Keratinocyte (primary cell): ENCODE measurements around the gene POLD4. TPM values are rescaled to one million over a fixed set of nuclear protein-coding genes. Genes with fewer than 3 reads are reported as not detected.

Source experiments
- DNase-seq: peaks from one replicate; pipeline ENCODE4 v3.0.0-alpha.2; 2011; ENCODE audit warnings: low read depth, missing footprints, low spot score
- FAIRE-seq: peaks from 2 replicates; lab custom pipeline; 2011; peaks lifted over from hg19 to GRCh38; lab: Jason Lieb, UNC
- H2AFZ ChIP-seq: 2 replicates; pipeline ENCODE4 v1.6.0; 2012; ENCODE audit warnings: low read length, control low read depth, inconsistent platforms; ENCODE audit not compliant: control insufficient read depth
- H3K27ac ChIP-seq: 2 replicates; pipeline ENCODE4 v1.5.1; 2011; ENCODE audit warnings: low read length; ENCODE audit not compliant: control insufficient read depth, insufficient read depth
- H3K27me3 ChIP-seq: 3 replicates; pipeline ENCODE4 v1.6.0; 2011; ENCODE audit warnings: low read length; ENCODE audit not compliant: control insufficient read depth, insufficient read depth; ENCODE audit errors: extremely low read depth
- H3K36me3 ChIP-seq, 2 experiments: 2 replicates in 1 of 2; 3 replicates in 1 of 2; pipeline ENCODE4 v1.5.1; 2011; ENCODE audit warnings: low read length in 2 of 2, mild to moderate bottlenecking in 1 of 2; ENCODE audit not compliant: control insufficient read depth in 2 of 2, insufficient read depth in 2 of 2; ENCODE audit errors: extremely low read depth in 1 of 2
- H3K4me1 ChIP-seq: 3 replicates; pipeline ENCODE4 v1.5.1; 2011; ENCODE audit warnings: low read length; ENCODE audit not compliant: control insufficient read depth, insufficient read depth; ENCODE audit errors: extremely low read depth
- H3K4me2 ChIP-seq: 3 replicates; pipeline ENCODE4 v1.6.0; 2011; ENCODE audit warnings: low read depth, low read length; ENCODE audit not compliant: control insufficient read depth, insufficient read depth; ENCODE audit errors: extremely low read depth
- H3K4me3 ChIP-seq, 3 experiments: fragments of 200-600 bp in 1 of 3; sonication (generic) in 1 of 3; 2 replicates in 2 of 3; 3 replicates in 1 of 3; pipeline ENCODE4 v1.5.1; 2011 to 2016; ENCODE audit warnings: low read length in 3 of 3, mild to moderate bottlenecking in 3 of 3, control low read depth in 2 of 3, inconsistent platforms in 1 of 3, low read depth in 1 of 3, mixed read lengths in 1 of 3, mixed run types in 1 of 3, moderate library complexity in 1 of 3; ENCODE audit not compliant: control insufficient read depth in 2 of 3, insufficient read depth in 2 of 3; ENCODE audit errors: extremely low read depth in 1 of 3
- H3K79me2 ChIP-seq: 2 replicates; pipeline ENCODE4 v1.6.0; 2012; ENCODE audit warnings: low read length; ENCODE audit not compliant: control insufficient read depth, insufficient read depth
- H3K9ac ChIP-seq: 3 replicates; pipeline ENCODE4 v1.6.0; 2011; ENCODE audit warnings: low read length; ENCODE audit not compliant: control insufficient read depth, insufficient read depth; ENCODE audit errors: extremely low read depth
- H3K9me1 ChIP-seq: 3 replicates; pipeline ENCODE4 v1.6.0; 2011; ENCODE audit warnings: low read length; ENCODE audit not compliant: control insufficient read depth, insufficient read depth; ENCODE audit errors: extremely low read depth
- H3K9me3 ChIP-seq: 2 replicates; pipeline ENCODE4 v1.5.1; 2012; ENCODE audit warnings: low read depth, low read length; ENCODE audit not compliant: control insufficient read depth
- H4K20me1 ChIP-seq: 3 replicates; pipeline ENCODE4 v1.6.0; 2011; ENCODE audit warnings: low read length; ENCODE audit not compliant: control insufficient read depth, insufficient read depth; ENCODE audit errors: extremely low read depth
- EZH2 ChIP-seq: IDR thresholded peaks from one replicate; pipeline ENCODE4 v1.6.1; 2012; ENCODE audit warnings: inconsistent platforms, mild to moderate bottlenecking, low read length, moderate library complexity
- dilution Hi-C: fragments of 300-500 bp; cut with MboI; formaldehyde crosslinking; loops from one replicate; pipeline ENCODE4 v1.7.0; 2020; ENCODE audit warnings: low sequenced_read_pairs; ENCODE audit not compliant: extremely low pct_ligation_motif_present
- polyA plus RNA-seq, 5 experiments: library from polyadenylated mRNA; depleted of rRNA in 3 of 5; stranded (reverse) in 3 of 5; stranded (forward) in 1 of 5; unstranded in 1 of 5; fragments of >200 nt; gene quantifications; 1 replicate in 1 of 5; 2 replicates in 3 of 5; 3 replicates in 1 of 5; pipeline versions ENCODE4 v1.2.1 to v1.2.3, GENCODE V29; 2011 to 2012; ENCODE audit warnings: missing spikeins in 2 of 5, low read depth in 1 of 5, low replicate concordance in 1 of 5
- TF ChIP-seq, protein P1 (sequence below), 3 experiments: IDR thresholded peaks in 1 of 3; conservative IDR thresholded peaks in 1 of 3; optimal IDR thresholded peaks in 1 of 3; 2 replicates in 2 of 3; 3 replicates in 1 of 3; pipeline versions ENCODE3 to v1.5.1; 2011; ENCODE audit warnings: low read length in 3 of 3, mild to moderate bottlenecking in 3 of 3, moderate library complexity in 2 of 3, control low read depth in 1 of 3, inconsistent platforms in 1 of 3; ENCODE audit not compliant: insufficient read depth in 2 of 3; ENCODE audit errors: extremely low read depth in 1 of 3

POLD4 gene
- polyA plus RNA-seq, 1 donor (not counting 4 experiments of a cell fraction or from before 2014, with no cell fraction given) = 35.7 TPM

DNA sequence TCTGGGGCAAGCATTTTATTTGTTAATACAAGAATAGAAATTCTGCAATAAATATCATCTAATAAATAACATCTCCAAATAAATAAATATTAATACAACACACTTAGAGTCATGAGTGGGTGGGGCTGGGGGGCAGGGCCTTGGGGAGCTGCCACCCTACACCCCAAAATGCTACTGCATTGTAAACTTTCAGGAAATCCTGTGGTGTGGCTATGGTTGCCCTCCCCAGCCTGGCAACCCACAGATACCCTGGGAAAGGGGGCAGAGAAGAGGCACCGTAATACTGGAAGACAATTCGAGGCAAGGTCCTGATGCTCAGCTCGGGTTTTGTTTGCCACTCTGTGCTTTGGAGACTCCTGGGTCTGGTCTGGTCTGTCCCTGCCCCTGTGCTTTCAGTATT, 10.8 kb upstream of the POLD4 start:
- FAIRE-seq (no peak), DNase-seq (no peak)
- Histone ChIP-seq H3K4me3 (no peak overlapping the region), H3K27ac (no peak overlapping the region), H4K20me1 (no peaks in the 10 kb centered on the region), H3K79me2 (no peaks in the 10 kb centered on the region), H3K9ac (no peak overlapping the region), H3K4me1 (peaks cover 17% of the 10 kb centered on the region), H3K36me3 (peaks cover 4 to 6% of the 10 kb centered on the region in 2 experiments), H2AFZ (no peak overlapping the region), H3K27me3 (no peaks in the 10 kb centered on the region), H3K4me2 (no peak overlapping the region), H3K9me3 (no peaks in the 10 kb centered on the region), H3K9me1 (no peaks in the 10 kb centered on the region)
- TF ChIP-seq EZH2 = no peak
- TF ChIP-seq, protein P1, sequence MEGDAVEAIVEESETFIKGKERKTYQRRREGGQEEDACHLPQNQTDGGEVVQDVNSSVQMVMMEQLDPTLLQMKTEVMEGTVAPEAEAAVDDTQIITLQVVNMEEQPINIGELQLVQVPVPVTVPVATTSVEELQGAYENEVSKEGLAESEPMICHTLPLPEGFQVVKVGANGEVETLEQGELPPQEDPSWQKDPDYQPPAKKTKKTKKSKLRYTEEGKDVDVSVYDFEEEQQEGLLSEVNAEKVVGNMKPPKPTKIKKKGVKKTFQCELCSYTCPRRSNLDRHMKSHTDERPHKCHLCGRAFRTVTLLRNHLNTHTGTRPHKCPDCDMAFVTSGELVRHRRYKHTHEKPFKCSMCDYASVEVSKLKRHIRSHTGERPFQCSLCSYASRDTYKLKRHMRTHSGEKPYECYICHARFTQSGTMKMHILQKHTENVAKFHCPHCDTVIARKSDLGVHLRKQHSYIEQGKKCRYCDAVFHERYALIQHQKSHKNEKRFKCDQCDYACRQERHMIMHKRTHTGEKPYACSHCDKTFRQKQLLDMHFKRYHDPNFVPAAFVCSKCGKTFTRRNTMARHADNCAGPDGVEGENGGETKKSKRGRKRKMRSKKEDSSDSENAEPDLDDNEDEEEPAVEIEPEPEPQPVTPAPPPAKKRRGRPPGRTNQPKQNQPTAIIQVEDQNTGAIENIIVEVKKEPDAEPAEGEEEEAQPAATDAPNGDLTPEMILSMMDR (optimal IDR thresholded peaks at IDR 0.05 in 1 of 3, IDR thresholded peaks at IDR 0.05 in 1 of 3, conservative IDR thresholded peaks at IDR 0.05 in 1 of 3; ENCODE audit: extremely low read depth in 1 of 3, insufficient read depth in 2 of 3, low read length in 3 of 3) = no peak
- dilution Hi-C loops = no loop called here

DNA sequence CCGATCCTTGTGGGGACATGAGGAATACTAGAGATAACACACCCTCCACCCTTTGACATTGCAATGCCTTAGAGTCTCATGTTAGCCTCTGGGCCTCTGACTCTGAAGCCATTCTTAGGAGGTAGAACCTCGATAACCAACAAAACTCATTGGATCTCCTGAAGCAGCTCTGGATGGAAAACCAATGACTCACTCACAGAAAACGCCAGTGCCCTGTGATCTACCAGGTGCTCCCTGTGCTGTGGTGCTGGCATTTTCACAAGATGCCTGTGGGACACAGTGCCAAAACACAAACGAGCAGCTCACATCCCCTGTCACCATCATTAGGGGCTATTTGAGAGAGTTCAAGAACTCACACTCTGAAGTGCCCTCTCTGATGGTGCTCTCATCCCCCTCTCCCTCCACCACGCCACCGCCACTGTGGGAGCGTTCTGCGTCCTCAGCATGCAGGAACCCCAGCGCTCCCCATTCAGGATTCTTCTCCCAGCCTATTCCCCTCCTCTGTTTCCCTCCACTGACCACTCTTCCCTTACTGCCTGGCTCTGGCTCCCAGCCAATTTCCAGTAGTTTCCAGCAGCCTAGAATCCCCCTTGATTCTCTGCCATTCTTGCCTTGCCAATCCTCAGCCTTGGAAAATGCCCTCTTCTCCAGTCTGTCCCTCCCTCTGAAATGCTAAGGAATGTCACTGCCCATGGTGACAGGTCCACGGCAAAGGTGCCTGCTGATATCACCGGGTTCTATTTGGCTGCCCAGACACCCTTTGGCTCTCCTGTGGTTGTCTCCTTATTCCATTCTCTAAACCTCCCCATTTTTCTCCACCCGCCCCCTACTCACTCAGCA, 4.7 kb upstream of the POLD4 start:
- no peaks in the 10 kb centered on the region for H3K36me3 ChIP-seq
- peaks cover 46% of the 10 kb centered on the region for H3K4me1 ChIP-seq
- no peak overlapping the region for H3K9ac ChIP-seq
- no peaks in the 10 kb centered on the region for H3K9me3 ChIP-seq
- H3K4me2 ChIP-seq = peak overlapping the region; percentile 34
- no peak overlapping the region for H2AFZ ChIP-seq
- FAIRE-seq = no peak
- no peak for TF ChIP-seq EZH2
- H4K20me1 ChIP-seq = no peaks in the 10 kb centered on the region
- DNase-seq = no peak
- H3K27me3 ChIP-seq = no peaks in the 10 kb centered on the region
- H3K79me2 ChIP-seq = peaks cover under 1% of the 10 kb centered on the region
- H3K27ac ChIP-seq = no peak overlapping the region
- peaks cover 4% of the 10 kb centered on the region for H3K9me1 ChIP-seq
- H3K4me3 ChIP-seq = no peak overlapping the region
- dilution Hi-C loops = no loop called here
